ENCODE results near the gene NEDD4L. TPM values are rescaled to one million over a fixed set of nuclear protein-coding genes. Genes with fewer than 3 reads are reported as not detected.

The NEDD4L gene
- total and polyA plus RNA-seq, 2 donors (not counting 1 experiment from before 2014, with no cell fraction given), result 10.3 to 25.7 TPM

- TF ChIP-seq CTCF (IDR thresholded peaks at IDR 0.05) (no peak), EZH2 (IDR thresholded peaks at IDR 0.05; ENCODE audit: borderline replicate concordance, insufficient read depth, low read depth, low read length, poor library complexity, severe bottlenecking) (no peak)
- Mint-ChIP-seq H3K27ac (no peak overlapping the region), H3K27me3 (no peaks in the 10 kb centered on the region), H3K9me3 (ENCODE audit: insufficient read depth) (no peaks in the 10 kb centered on the region), H3K4me1 (no peaks in the 10 kb centered on the region), H3K4me3 (no peak overlapping the region)
- H3K4me2 ChIP-seq (replicated peaks; ENCODE audit: low read depth, low read length, poor library complexity, severe bottlenecking), result no peak overlapping the region
- intact Hi-C loops (cut with micrococcal nuclease), result no loop called here
- DNase-seq (no peak), ATAC-seq (ENCODE audit: low read depth) (no peak)
- H2AFZ ChIP-seq (ENCODE audit: insufficient read depth, low read depth, low read length, poor library complexity, severe bottlenecking), result no peak overlapping the region
- WGBS (ENCODE audit: insufficient coverage), result 100% methylated on average over 1 of the region's 1 CpG
- no peak overlapping the region for H3K4me3 ChIP-seq (ENCODE audit: control extremely low read depth in 1 of 5, extremely low read depth in 1 of 5, insufficient read depth in 1 of 5, low read depth in 2 of 5, low read length in 4 of 5)
- H3K9ac ChIP-seq (ENCODE audit: low read length), result no peak overlapping the region
- H3K27me3 ChIP-seq (replicated peaks in 1 of 4; ENCODE audit: control extremely low read depth in 1 of 4, control insufficient read depth in 3 of 4, insufficient read depth in 4 of 4, low read length in 3 of 4), result no peaks in the 10 kb centered on the region
- no peaks in the 10 kb centered on the region for H4K20me1 ChIP-seq (ENCODE audit: control insufficient read depth, insufficient read depth, low read length, poor library complexity, severe bottlenecking)
- no peaks in the 10 kb centered on the region for H3K4me1 ChIP-seq (ENCODE audit: control insufficient read depth in 2 of 2, insufficient read depth in 2 of 2, low read length in 2 of 2)
- no peak overlapping the region for H3K27ac ChIP-seq (ENCODE audit: low read length in 2 of 2)
- H3K79me2 ChIP-seq (ENCODE audit: control insufficient read depth, insufficient read depth, low read length), result no peaks in the 10 kb centered on the region
- CTCF ChIA-PET, result interaction anchor here (1.1 kb wide), 1 partner anchor 373 kb away, joined by 3 read pairs; no protein-coding TSS in a partner anchor
- H3K9me3 ChIP-seq (ENCODE audit: control extremely low read depth in 1 of 3, control insufficient read depth in 2 of 3, insufficient read depth in 1 of 3, low read length in 2 of 3), result no peaks in the 10 kb centered on the region
- POLR2A ChIA-PET, result no interaction called here
- H3K36me3 ChIP-seq (replicated peaks in 1 of 2; ENCODE audit: control extremely low read depth in 1 of 2, control insufficient read depth in 1 of 2, extremely low read depth in 1 of 2, insufficient read depth in 2 of 2, low read length in 1 of 2), result peaks cover 0 to 10% of the 10 kb centered on the region in 2 experiments
Observed at GRCh38 chr18:58391231-58391825, 347.3 kb downstream of the NEDD4L start.

GRCh38 chr18:58391932-58392323 lies 347.9 kb downstream of the NEDD4L start:
- H3K4me1 Mint-ChIP-seq, result no peaks in the 10 kb centered on the region
- Histone ChIP-seq H2AFZ (ENCODE audit: insufficient read depth, low read depth, low read length, poor library complexity, severe bottlenecking) (no peak overlapping the region), H3K27ac (ENCODE audit: low read length in 2 of 2) (no peak overlapping the region), H3K4me3 (ENCODE audit: control extremely low read depth in 1 of 5, extremely low read depth in 1 of 5, insufficient read depth in 1 of 5, low read depth in 2 of 5, low read length in 4 of 5) (no peak overlapping the region), H3K4me1 (ENCODE audit: control insufficient read depth in 2 of 2, insufficient read depth in 2 of 2, low read length in 2 of 2) (no peaks in the 10 kb centered on the region), H4K20me1 (ENCODE audit: control insufficient read depth, insufficient read depth, low read length, poor library complexity, severe bottlenecking) (no peaks in the 10 kb centered on the region), H3K79me2 (ENCODE audit: control insufficient read depth, insufficient read depth, low read length) (no peaks in the 10 kb centered on the region), H3K9ac (ENCODE audit: low read length) (no peak overlapping the region), H3K9me3 (ENCODE audit: control extremely low read depth in 1 of 3, control insufficient read depth in 2 of 3, insufficient read depth in 1 of 3, low read length in 2 of 3) (no peaks in the 10 kb centered on the region), H3K36me3 (replicated peaks in 1 of 2; ENCODE audit: control extremely low read depth in 1 of 2, control insufficient read depth in 1 of 2, extremely low read depth in 1 of 2, insufficient read depth in 2 of 2, low read length in 1 of 2) (peaks cover 0 to 7% of the 10 kb centered on the region in 2 experiments), H3K4me2 (replicated peaks; ENCODE audit: low read depth, low read length, poor library complexity, severe bottlenecking) (no peak overlapping the region), H3K27me3 (replicated peaks in 1 of 4; ENCODE audit: control extremely low read depth in 1 of 4, control insufficient read depth in 3 of 4, insufficient read depth in 4 of 4, low read length in 3 of 4) (no peaks in the 10 kb centered on the region)
- ChIA-PET POLR2A (no interaction called here), CTCF (interaction anchor here (1.1 kb wide), 1 partner anchor 372 kb away, joined by 3 read pairs; no protein-coding TSS in a partner anchor)
- no peaks in the 10 kb centered on the region for H3K27me3 Mint-ChIP-seq
- TF ChIP-seq EZH2 (IDR thresholded peaks at IDR 0.05; ENCODE audit: borderline replicate concordance, insufficient read depth, low read depth, low read length, poor library complexity, severe bottlenecking) (no peak), CTCF (IDR thresholded peaks at IDR 0.05) (no peak)
- H3K9me3 Mint-ChIP-seq (ENCODE audit: insufficient read depth), result no peaks in the 10 kb centered on the region
- ATAC-seq (ENCODE audit: low read depth) (no peak), DNase-seq (no peak)
- intact Hi-C loops (cut with micrococcal nuclease), result no loop called here
- WGBS (ENCODE audit: insufficient coverage), result 98% methylated on average over 8 of the region's 8 CpGs
- no peak overlapping the region for H3K4me3 Mint-ChIP-seq
- H3K27ac Mint-ChIP-seq, result no peak overlapping the region

All from B cell (primary cell).